Measurements from ENCODE around the gene UBE3D.

DNA sequence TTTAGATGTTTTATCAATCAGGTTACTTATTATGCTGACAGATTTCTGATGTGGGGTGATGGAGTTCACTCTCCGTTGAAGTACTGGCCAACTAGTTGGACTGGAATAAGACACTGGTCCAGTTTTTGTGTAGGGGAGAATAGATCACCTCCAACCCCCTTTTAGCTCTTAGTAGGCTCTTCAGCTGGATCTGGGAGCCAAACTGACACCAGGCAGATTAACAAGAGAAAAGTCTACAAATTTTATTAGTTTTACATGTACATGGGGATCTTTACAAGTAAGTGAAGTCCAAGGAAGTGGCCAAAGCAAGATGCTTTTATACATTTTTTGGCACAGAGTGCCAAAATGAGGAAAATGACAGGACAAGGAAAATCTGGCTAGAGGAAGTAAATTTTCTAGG, 107.1 kb downstream of the UBE3D start:
- TF ChIP-seq, protein P1, sequence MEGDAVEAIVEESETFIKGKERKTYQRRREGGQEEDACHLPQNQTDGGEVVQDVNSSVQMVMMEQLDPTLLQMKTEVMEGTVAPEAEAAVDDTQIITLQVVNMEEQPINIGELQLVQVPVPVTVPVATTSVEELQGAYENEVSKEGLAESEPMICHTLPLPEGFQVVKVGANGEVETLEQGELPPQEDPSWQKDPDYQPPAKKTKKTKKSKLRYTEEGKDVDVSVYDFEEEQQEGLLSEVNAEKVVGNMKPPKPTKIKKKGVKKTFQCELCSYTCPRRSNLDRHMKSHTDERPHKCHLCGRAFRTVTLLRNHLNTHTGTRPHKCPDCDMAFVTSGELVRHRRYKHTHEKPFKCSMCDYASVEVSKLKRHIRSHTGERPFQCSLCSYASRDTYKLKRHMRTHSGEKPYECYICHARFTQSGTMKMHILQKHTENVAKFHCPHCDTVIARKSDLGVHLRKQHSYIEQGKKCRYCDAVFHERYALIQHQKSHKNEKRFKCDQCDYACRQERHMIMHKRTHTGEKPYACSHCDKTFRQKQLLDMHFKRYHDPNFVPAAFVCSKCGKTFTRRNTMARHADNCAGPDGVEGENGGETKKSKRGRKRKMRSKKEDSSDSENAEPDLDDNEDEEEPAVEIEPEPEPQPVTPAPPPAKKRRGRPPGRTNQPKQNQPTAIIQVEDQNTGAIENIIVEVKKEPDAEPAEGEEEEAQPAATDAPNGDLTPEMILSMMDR (IDR thresholded peaks at IDR 0.05) = no peak
- no peak for TF ChIP-seq POLR2A (IDR thresholded peaks at IDR 0.05)

Measured in Peyer's patch (tissue), 4 donors.